Measurements from ENCODE around the gene OTOR. TPM values are rescaled to one million over a fixed set of nuclear protein-coding genes. Genes with fewer than 3 reads are reported as not detected.

The OTOR gene
- total RNA-seq, 3 donors from 2014 or later: not detected

- Histone ChIP-seq H3K9me3 (no peaks in the 10 kb centered on the region), H3K4me1 (peaks cover 0 to 8% of the 10 kb centered on the region in 2 donors), H3K27me3 (no peaks in the 10 kb centered on the region), H3K4me3 (no peak overlapping the region), H3K27ac (no peak overlapping the region), H3K36me3 (no peaks in the 10 kb centered on the region)
- intact Hi-C loops (cut with DNase I; ENCODE audit: low total_unique reads): no loop called here
- TF ChIP-seq POLR2AphosphoS5 (IDR thresholded peaks at IDR 0.05) (no peak), POLR2A (IDR thresholded peaks at IDR 0.05) (no peak), CTCF (IDR thresholded peaks at IDR 0.05) (no peak)
- no peak for DNase-seq (ENCODE audit: low spot score in 2 of 2)
Measured at GRCh38 chr20:16758454-16759180, 10.5 kb downstream of the OTOR start.

- H3K27ac ChIP-seq: no peak overlapping the region
- H3K4me3 ChIP-seq: no peak overlapping the region
- H3K27me3 ChIP-seq: no peaks in the 10 kb centered on the region
- intact Hi-C loops (cut with DNase I; ENCODE audit: low total_unique reads): no loop called here
- no peaks in the 10 kb centered on the region for H3K36me3 ChIP-seq
- no peak for DNase-seq (ENCODE audit: low spot score in 2 of 2)
- H3K4me1 ChIP-seq: peaks cover 0 to 8% of the 10 kb centered on the region in 2 donors
- no peak for TF ChIP-seq POLR2A (IDR thresholded peaks at IDR 0.05)
- no peak for TF ChIP-seq POLR2AphosphoS5 (IDR thresholded peaks at IDR 0.05)
- no peak for TF ChIP-seq CTCF (IDR thresholded peaks at IDR 0.05)
- no peaks in the 10 kb centered on the region for H3K9me3 ChIP-seq
Measured at GRCh38 chr20:16759181-16759563, 11.0 kb downstream of the OTOR start.

- intact Hi-C loops (cut with DNase I; ENCODE audit: low total_unique reads): no loop called here
- DNase-seq (ENCODE audit: low spot score in 2 of 2): peak; percentile 60 to 75
- Histone ChIP-seq H3K36me3 (no peaks in the 10 kb centered on the region), H3K4me3 (peak overlapping the region in 1 of 3 donors; percentile 15), H3K9me3 (no peaks in the 10 kb centered on the region), H3K27ac (peak overlapping the region; percentile 35 to 44), H3K4me1 (peaks cover 0 to 8% of the 10 kb centered on the region in 2 donors), H3K27me3 (no peaks in the 10 kb centered on the region)
- TF ChIP-seq POLR2A (IDR thresholded peaks at IDR 0.05) (no peak), CTCF (IDR thresholded peaks at IDR 0.05) (peak in 1 of 3 donors; percentile 32)
Measured at GRCh38 chr20:16760431-16761304, 12.5 kb downstream of the OTOR start.

GRCh38 chr20:16761305-16761829 lies 13.2 kb downstream of the OTOR start:
- Histone ChIP-seq H3K27me3 (no peaks in the 10 kb centered on the region), H3K9me3 (no peaks in the 10 kb centered on the region), H3K4me1 (peaks cover 0 to 8% of the 10 kb centered on the region in 2 donors), H3K27ac (no peak overlapping the region), H3K36me3 (no peaks in the 10 kb centered on the region), H3K4me3 (peak overlapping the region in 1 of 3 donors; percentile 15)
- peak in 1 of 2 donors; percentile 36 for DNase-seq (ENCODE audit: low spot score in 2 of 2)
- intact Hi-C loops (cut with DNase I; ENCODE audit: low total_unique reads): no loop called here
- TF ChIP-seq POLR2AphosphoS5 (IDR thresholded peaks at IDR 0.05) (no peak), CTCF (IDR thresholded peaks at IDR 0.05) (peak; percentile 42 to 82 (median 76))

GRCh38 chr20:16764560-16764959 lies 16.4 kb downstream of the OTOR start:
- Histone ChIP-seq H3K4me3 (no peak overlapping the region), H3K36me3 (no peaks in the 10 kb centered on the region), H3K9me3 (no peaks in the 10 kb centered on the region), H3K27me3 (no peaks in the 10 kb centered on the region), H3K27ac (no peak overlapping the region), H3K4me1 (peaks cover 0 to 8% of the 10 kb centered on the region in 2 donors)
- TF ChIP-seq CTCF (IDR thresholded peaks at IDR 0.05): no peak
- intact Hi-C loops (cut with DNase I; ENCODE audit: low total_unique reads): no loop called here
- DNase-seq (ENCODE audit: low spot score in 2 of 2): no peak
